GM21526 (cell line): Measurements from ENCODE around the gene NT5DC2.

Source experiments
- ATAC-seq: cut with Tn5 transposase; IDR thresholded peaks from one replicate; pipeline ENCODE4 v1.9.1; 2021; ENCODE audit warnings: moderate library complexity; ENCODE audit not compliant: unreplicated experiment, low FRiP score

The NT5DC2 gene

DNA sequence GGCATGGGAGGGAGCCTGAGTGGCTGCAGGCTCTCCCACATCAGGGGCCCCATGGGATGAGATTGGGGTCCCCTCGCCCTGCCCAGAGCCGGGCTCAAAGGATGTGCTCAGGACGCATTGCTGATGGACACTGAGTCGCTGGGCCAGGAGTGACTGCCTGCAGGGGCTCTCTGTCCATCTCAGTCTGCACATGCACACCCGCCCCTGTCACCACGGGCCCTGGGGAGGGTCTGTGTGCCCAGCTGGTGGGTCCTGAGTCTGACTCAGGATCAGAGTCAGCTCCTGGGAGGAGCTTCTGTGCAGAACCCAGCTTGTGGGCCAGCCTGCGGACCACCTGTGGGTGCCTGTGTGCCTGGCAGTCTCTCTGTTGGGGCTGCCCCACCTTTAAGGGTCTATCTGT lies 20.4 kb downstream of the NT5DC2 start:
- no peak for ATAC-seq

DNA sequence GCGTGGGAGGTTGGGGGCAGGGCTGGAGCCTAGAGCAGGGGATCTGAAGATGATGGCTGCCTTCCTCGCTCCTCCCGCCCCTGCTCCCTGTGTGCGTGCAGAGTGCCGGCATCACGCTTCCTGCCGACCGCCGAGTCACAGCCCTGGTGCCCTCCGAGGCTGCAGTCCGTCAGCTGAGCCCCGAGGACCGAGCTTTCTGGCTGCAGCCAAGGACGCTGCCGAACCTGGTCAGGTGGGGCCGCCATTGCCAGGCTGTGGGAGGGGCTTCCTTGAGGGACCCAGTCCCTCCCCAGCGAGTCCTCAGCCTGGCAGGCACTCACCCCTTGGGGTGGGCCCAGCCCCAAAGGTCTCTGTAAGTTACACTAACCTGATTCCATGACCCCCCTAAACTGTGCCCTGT lies 20.9 kb downstream of the NT5DC2 start:
- ATAC-seq, result no peak

DNA sequence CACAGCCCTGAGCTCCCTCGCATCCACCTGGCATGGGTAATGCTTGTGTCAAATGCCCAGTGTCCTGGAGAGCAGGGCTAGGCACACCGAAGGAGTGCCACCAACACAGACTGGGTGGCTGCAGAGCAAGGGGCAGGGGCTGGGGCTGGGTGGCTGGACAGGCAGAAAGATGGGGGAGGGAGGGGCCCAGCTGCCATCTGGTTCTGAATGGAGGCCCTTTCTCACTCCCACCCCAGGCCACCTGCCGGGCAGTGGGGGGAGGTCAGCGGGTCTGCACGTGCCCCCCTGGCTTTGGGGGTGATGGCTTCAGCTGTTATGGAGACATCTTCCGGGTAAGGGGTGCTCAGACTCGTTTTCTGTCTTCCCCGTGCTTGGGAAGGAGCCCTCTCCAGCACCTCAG lies 21.6 kb downstream of the NT5DC2 start:
- ATAC-seq, result no peak

DNA sequence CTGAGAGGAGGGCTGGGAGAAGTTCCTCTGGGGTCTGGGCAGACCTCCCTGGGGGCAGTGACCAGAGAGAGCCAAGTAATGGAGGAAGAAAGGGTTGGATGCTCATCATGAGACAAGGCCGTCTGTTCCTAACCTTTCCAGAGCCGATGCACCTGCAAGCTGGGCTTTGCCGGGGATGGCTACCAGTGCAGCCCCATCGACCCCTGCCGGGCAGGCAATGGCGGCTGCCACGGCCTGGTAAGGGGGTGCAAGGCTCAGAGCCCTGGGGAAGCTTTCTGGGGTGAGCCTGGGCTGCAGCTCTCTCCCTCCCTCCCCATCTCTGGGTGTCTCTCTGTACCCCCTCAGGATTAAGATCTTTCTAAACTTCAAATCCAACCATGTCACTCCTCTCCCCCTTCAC lies 22.1 kb downstream of the NT5DC2 start:
- no peak for ATAC-seq

DNA sequence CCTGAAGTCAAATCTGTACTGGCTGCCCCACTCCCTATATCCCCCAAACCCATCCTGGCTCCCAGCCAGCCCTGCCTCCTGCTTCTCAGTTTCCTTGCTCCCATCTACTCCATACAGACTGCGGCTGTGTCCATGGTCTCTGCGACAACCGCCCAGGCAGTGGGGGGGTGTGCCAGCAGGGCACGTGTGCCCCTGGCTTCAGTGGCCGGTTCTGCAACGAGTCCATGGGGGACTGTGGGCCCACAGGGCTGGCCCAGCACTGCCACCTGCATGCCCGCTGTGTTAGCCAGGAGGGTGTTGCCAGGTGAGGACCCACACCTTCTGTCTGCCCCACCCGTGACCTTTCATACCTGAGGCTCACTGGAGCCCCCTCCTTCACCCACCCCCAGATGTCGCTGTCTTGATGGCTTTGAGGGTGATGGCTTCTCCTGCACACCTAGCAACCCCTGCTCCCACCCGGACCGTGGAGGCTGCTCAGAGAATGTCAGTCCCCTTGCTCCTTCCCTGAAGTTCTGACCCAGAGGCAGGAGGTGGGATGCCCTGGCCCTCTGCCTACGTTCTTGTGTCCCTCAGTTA lies 23.8 kb downstream of the NT5DC2 start:
- no peak for ATAC-seq

DNA sequence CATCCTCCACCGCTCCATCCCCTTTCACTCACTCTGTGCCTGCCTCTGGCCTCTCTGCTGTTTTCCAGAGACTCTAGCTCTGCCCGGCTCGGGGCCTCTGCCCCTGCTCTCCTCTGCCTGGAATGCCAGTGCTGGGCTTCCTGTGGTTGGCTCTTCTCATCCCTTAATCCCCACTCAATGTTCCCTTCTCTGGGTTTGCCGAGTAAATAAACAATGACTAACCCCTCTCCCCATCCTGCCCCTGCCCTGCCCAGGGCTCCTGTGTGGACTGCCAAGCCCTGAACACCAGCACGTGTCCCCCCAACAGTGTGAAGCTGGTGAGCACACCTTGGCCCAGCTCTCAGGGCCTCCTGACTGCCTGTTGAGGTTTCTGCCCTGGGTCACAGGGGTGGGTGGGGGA lies 26.3 kb downstream of the NT5DC2 start:
- no peak for ATAC-seq

DNA sequence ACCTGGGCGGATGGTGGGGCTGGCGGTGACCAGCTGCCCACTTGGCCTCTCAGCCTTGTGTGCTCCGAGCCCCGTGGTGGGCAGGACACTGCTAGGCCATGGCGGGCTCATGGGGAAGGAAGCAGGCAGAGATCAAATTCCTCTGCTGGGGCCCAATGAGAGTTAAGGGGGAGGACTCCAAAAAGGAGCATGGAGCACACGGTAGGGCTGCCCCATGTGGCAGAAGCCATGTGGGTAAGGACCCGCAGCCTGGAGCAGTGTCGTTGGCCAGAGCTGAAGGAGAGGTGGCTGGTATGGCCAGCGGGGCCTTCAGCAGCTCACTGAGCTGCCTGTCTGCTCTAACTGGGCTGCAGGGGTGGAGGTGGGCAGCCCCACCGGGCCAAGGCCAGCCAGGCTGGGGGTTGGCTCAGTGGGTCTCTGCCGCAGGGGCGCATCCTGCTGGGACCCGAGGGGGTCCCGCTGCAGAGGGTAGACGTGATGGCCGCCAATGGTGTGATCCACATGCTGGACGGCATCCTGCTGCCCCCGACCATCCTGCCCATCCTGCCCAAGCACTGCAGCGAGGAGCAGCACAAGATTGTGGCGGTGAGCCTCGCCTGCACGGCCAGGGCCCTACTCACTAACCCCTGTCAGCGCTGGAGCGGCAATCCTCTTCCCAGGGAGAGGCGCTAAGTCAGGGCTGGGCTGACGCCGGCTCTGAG lies 27.2 kb downstream of the NT5DC2 start:
- ATAC-seq, result no peak

DNA sequence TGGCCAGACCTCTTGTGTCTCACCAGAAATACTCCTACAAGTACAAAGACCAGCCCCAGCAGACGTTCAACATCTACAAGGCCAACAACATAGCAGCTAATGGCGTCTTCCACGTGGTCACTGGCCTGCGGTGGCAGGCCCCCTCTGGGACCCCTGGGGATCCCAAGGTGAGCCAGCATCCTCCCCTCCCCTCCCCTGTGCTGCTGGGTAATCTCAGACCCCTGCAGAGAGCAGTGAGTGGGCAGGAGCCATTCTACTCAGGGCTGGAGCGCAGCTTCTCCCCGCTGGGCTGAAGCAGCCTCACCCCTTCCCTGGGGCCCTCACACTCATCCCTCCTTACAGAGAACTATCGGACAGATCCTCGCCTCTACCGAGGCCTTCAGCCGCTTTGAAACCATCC lies 28.7 kb downstream of the NT5DC2 start:
- no peak for ATAC-seq

DNA sequence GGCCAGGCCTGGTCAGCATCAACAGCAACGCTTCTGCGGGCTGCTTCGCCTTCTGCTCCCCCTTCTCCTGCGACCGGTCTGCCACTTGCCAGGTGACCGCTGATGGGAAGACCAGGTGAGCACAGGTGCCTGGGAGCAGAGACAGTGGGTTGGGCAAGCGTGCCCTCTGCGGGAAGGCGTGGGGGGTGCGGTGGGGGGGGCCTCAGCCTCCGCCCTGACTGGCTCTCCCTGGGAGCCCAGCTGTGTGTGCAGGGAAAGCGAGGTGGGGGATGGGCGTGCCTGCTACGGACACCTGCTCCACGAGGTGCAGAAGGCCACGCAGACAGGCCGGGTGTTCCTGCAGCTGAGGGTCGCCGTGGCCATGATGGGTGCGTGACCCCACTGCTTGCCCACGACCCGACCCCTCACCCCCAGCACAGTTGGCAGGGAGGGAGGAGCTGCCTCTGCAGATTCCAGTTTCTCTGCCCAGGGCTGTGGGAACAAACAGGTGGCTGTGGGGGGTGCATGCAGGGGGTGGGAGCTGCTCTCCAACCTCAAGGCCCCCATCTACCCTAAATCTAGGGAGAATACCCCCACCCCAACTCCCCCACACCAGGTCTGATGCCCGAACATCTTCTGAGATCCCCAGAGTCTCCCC lies 29.8 kb downstream of the NT5DC2 start:
- ATAC-seq, result no peak

DNA sequence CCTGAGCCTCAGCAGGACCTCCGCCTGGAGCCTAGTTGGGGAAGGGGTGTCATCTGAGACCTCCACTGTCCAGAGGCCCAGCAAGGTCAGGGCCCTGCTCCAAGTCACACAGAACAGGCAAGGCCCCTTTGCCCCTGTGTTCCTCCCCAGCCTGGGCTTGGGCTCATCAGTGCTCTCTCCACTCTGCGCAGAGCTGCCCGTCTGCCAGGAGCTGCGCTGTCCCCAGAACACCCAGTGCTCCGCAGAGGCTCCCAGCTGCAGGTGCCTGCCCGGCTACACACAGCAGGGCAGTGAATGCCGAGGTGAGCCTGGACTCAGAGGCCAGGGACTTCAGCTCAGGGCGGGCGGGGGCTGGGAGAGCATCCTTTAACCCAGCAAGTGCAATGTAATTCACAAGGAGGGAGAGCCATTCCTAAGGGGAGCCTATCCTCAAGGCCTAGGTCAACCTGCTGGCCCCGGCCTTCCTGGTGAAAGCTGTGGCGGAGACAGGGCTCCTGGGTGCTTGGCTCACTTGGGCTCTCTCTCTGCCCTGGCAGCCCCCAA lies 30.8 kb downstream of the NT5DC2 start:
- ATAC-seq, result no peak

DNA sequence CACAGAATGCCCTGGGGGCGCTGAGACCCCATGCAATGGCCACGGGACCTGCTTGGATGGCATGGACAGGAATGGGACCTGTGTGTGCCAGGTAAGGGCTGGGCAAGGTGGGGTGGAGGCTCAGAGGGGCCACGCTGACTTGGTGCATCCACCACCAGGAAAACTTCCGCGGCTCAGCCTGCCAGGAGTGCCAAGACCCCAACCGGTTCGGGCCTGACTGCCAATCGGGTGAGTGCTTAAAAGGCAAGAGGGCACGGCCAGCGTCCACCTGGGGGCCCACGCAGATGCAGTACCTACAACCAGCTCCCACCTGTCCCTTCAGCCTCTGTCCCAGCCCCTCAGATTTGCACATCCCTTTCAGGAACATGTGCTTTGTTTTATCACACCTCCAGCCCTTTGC lies 31.7 kb downstream of the NT5DC2 start:
- no peak for ATAC-seq

DNA sequence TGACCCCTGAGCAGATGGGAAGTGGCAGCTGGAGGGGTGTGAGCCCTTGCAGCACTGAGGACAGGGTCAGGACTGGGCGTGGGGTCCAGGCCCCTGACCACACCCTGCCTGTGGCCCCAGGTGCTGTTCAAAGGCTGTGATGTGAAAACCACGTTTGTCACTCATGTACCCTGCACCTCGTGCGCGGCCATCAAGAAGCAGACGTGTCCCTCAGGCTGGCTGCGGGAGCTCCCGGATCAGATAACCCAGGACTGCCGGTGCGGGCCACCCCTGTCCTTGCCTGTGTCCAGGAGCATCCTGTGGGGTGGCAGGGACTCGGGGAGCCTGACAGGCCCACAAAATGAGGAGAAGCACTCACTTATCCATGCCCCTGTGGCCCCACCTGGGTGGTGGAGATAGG lies 32.6 kb downstream of the NT5DC2 start:
- ATAC-seq, result no peak

DNA sequence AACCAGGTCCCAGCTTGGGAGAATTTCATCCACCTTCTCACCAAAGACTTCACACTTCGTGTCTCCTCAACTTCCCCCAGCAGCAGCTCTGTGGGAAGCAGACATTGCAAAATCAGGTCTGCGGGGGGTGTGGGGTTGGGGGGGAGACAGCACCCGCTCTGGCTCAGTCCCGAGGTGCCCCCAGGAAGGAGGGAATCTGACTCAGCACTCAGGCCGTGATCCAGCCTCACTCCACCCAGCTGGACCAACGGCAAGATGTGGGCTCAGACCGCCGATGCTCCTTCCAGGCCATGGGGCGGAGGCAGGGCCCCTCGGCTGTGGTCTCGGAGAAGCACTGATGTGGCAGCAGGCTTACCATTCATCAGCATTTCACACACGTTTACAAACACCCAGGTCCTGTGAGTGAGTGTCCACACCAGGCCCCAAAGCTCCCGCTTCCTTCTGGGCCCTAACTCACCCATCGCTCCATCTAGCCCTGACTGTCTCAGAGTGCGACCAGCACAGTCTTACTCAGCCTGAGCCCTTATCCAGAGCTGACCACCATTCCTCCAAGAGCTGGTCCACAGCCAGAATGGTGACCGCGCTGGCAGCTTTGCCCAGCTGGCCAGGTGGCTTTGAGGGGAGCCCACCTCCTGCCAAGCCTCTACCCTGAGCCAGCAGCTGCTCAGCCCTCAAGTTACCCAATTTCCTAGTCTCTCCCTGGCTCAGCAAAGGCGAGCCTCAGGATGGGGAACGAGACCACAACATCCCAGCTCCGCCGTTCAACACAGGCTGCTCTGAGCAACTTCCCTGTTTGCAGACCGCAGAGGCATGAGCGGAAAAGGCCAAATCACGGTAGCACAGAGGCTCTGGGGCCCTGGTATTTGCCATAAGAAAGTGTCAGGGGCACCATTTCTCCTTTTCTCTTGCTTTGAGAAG lies 35.3 kb downstream of the NT5DC2 start:
- no peak for ATAC-seq

DNA sequence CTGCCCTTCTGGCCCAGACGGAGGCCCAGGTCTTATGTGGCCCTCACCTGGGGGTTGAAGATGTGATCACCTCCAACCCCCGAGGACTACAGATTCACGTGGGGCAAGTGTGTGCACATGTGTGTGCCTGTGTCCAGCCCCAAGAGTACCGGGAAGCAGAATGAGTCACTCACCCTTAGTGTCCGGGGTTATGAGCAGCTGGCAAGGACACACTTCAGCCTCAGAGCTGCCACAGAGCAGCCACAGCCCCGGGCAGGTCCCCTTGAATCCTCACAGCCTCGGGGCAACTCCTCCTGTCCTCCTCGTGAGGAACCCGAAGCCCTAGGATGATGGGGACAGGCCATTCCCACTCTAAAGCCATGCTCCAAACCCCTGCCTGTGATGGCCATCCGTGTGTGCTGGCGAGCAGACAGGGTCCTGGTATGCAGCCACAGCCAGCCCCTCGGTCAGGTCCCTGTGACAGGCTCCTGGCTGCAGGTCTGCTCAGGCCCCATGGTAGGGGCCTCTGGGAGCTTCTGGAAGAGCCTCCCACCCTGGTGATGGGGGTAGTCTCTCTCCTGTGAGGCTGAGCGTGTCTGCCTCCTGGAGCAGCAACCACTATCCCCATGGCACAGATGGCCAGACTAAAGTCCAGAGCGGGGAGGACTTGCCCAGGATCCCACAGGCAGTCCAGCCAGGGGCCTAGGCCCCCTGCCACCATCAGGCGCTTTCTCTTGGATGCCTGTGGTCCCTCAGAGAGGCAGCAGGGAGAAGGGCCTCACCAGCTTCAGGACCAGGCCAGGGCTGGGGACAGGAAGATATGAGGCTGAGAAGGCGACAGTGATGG lies 37.7 kb downstream of the NT5DC2 start:
- no peak for ATAC-seq

DNA sequence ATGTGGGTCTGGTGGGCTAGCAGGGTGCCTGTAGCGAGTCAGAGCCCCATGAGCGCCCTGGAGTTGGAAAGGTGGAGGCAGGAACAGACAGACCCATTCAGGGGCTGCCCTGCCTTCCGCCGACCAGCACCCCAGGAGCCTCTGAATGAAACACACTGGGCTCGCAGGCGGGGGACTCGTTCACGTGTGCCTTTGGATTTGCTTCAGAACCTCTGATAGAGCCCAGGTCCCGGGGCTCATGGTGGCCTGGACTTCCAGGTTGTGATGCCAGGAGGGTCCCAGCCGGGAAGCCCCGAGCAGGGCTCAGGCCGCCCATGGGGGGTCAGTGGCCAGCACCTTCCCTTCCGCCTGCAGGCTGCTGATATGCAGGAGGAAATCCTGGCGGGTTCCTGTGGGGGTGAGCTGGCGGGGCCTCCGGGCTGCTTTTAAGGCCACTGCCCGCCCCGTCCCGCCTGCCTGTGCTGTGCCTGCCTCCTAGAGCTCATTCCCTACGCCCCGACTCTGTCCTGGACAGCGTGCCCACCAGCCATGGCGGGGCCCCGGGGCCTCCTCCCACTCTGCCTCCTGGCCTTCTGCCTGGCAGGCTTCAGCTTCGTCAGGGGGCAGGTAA lies 38.7 kb downstream of the NT5DC2 start, which contains the start of gene STAB1:
TSS of gene STAB1 (plus strand) at position 453 of the 610 bp plus-strand sequence. CDS start at position 529, 76 bp downstream.
- ATAC-seq, result no peak

DNA sequence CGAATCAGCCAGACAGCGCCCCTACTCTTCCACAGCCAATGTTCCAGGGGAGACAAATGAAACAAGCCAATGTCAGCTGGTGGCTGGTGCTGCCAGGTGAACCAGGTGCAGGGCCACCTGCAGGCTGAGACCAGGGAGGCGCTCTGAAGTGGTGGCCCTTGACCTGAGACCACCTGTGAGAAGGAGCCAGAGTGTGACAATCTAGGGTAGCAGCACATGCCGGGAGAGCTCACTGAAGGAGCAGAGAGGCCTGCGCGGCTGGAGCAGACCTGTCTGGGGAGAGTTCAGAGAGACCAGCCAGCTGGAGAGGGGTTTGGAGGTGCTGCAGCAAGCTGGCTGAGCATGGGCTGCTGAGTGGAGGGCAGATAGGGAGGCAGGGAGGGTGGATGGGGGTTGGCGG lies 39.2 kb downstream of the NT5DC2 start:
- no peak for ATAC-seq

DNA sequence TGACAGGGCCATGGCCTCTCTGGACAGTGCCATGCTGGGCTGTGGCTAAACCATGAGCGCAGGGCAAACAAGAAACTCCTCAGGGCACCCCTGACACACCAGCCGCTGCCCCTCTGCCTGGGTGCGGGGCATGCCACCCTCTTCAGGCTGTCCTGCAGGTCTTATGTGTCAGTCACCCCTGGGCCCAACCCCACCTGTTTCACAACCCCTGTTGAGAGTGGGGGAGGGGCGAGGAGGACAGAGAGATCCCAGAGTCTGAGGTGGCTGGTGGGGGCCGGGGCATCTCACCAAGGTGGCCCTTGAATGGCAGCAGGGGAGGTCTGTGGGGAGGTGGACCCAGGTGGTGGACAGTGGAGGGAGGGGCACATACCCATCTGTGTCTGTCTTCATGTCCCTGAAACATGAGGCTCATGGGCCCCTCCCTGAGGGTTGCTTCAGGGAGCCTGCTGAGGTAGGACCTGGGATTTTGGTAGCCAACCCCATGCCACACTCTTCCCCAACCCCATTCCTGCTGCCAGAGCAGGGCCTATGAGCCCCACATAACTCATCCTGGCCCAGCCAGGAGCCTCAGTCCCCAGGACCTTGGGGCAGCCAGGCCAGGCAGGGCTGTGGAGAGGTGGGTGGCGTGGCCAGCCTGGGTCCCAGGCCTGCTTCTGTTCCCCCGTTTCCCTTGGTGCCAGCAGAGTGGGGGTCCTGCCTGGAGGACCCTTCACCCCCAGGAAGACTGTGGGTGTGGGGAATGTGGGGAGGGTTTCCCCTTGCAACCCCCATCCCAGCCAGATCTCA lies 40.2 kb downstream of the NT5DC2 start:
- ATAC-seq, result no peak

DNA sequence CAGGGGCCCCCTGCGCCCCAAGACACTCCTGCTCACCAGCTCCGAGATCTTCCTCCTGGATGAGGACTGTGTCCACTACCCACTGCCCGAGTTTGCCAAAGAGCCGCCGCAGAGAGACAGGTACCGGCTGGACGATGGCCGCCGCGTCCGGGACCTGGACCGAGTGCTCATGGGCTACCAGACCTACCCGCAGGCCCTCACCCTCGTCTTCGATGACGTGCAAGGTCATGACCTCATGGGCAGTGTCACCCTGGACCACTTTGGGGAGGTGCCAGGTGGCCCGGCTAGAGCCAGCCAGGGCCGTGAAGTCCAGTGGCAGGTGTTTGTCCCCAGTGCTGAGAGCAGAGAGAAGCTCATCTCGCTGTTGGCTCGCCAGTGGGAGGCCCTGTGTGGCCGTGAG lies 41.6 kb downstream of the NT5DC2 start:
- ATAC-seq, result no peak
